Thyroid gland (tissue), 4 donors: ENCODE results near the gene CEP250. TPM values are rescaled to one million over a fixed set of nuclear protein-coding genes. Genes with fewer than 3 reads are reported as not detected.

Source experiments
- DNase-seq, 2 donors: peaks; one replicate each; pipeline ENCODE4 v3.0.0-alpha.2; 2019
- H3K27ac ChIP-seq, 3 donors: fragments of 200-600 bp; sonication (generic); 1 replicate in 2 of 3; 2 replicates in 1 of 3; pipeline ENCODE4 v1.5.1; 2016 to 2019; ENCODE audit warnings: mild to moderate bottlenecking in 1 of 3, moderate library complexity in 1 of 3
- H3K27me3 ChIP-seq: fragments of 200-600 bp; sonication (generic); one replicate; pipeline ENCODE4 v1.5.1; 2019
- H3K36me3 ChIP-seq, 2 donors: fragments of 200-600 bp; sonication (generic); one replicate each; pipeline ENCODE4 v1.5.1; 2016 to 2019
- H3K4me1 ChIP-seq, 2 donors: fragments of 200-600 bp; sonication (generic); one replicate each; pipeline ENCODE4 v1.5.1; 2017 to 2019
- H3K4me3 ChIP-seq, 3 donors: fragments of 200-600 bp; sonication (generic); replicated peaks in 1 of 3; 1 replicate in 2 of 3; 2 replicates in 1 of 3; pipeline ENCODE4 v1.5.1; 2016; ENCODE audit warnings: mild to moderate bottlenecking in 1 of 3
- H3K9me3 ChIP-seq: fragments of 200-600 bp; sonication (generic); one replicate; pipeline ENCODE4 v1.5.1; 2017
- CTCF ChIP-seq, 6 experiments: fragments of 200-600 bp in 3 of 6; fragments of 450-650 bp in 3 of 6; sonication (generic) in 3 of 6; IDR thresholded peaks; one replicate each; pipeline ENCODE4 v1.5.1; 2016 to 2019; ENCODE audit warnings: antibody characterized with exemption in 6 of 6, mild to moderate bottlenecking in 2 of 6, inconsistent platforms in 1 of 6, moderate library complexity in 1 of 6
- POLR2A ChIP-seq, 2 donors: fragments of 450-650 bp; IDR thresholded peaks; one replicate each; pipeline ENCODE4 v1.6.1; 2017; ENCODE audit warnings: antibody characterized with exemption in 2 of 2, mild to moderate bottlenecking in 2 of 2, moderate library complexity in 1 of 2
- WGBS, 2 donors: methylation state at CpG; one replicate each; pipeline ENCODE4 v1.1.5; 2017; 5-methylcytosine and 5-hydroxymethylcytosine counted together
- intact Hi-C: fragments of 100-400 bp; cut with DNase I; formaldehyde crosslinking; loops from one replicate; pipeline ENCODE4 v1.15.1; 2023
- total RNA-seq, 4 donors: library from RNA; depleted of rRNA; stranded (reverse); fragments of >200 nt; gene quantifications; one replicate each; pipeline ENCODE4 v1.2.3, GENCODE V29; 2016

CEP250 gene
- total RNA-seq, 4 donors from 2014 or later: 17.5 to 198 (median 34.8) TPM

GRCh38 chr20:35539756-35540212 is 84.4 kb downstream of the CEP250 start:
- 18 to 20% methylated on average over 11 of the region's 11 CpGs for WGBS, 2 donors
- Histone ChIP-seq H3K36me3 (no peaks in the 10 kb centered on the region), H3K27ac (peak overlapping the region in 2 of 3 donors; percentile 37 to 45), H3K27me3 (no peaks in the 10 kb centered on the region), H3K4me1 (peaks cover 15 to 21% of the 10 kb centered on the region in 2 donors), H3K9me3 (no peaks in the 10 kb centered on the region), H3K4me3 (no peak overlapping the region)
- intact Hi-C loops: no loop called here
- TF ChIP-seq CTCF (IDR thresholded peaks at IDR 0.05) (no peak), POLR2A (IDR thresholded peaks at IDR 0.05) (no peak)
- peak; percentile 82 to 83 for DNase-seq

- peak overlapping the region in 1 of 3 donors; percentile 81 for H3K4me3 ChIP-seq
- TF ChIP-seq POLR2A (IDR thresholded peaks at IDR 0.05): no peak
- no peak for TF ChIP-seq CTCF (IDR thresholded peaks at IDR 0.05)
- H3K4me1 ChIP-seq: peaks cover 15 to 21% of the 10 kb centered on the region in 2 donors
- WGBS, 2 donors: 31 to 33% methylated on average over 13 of the region's 13 CpGs
- no peak for DNase-seq
- no peaks in the 10 kb centered on the region for H3K36me3 ChIP-seq
- no peak overlapping the region for H3K27ac ChIP-seq
- no peaks in the 10 kb centered on the region for H3K9me3 ChIP-seq
- intact Hi-C loops: no loop called here
- H3K27me3 ChIP-seq: no peaks in the 10 kb centered on the region
Observed at GRCh38 chr20:35541118-35541782, 85.9 kb downstream of the CEP250 start.

GRCh38 chr20:35541783-35542662 is 86.6 kb downstream of the CEP250 start, which contains the start of gene ERGIC3:
Gene ERGIC3 (plus strand): TSS chr20:35542078. CDS start chr20:35542098, 20 bp downstream.
- peak; percentile 96 to 97 for DNase-seq
- 4 to 6% methylated on average over 30 to 31 of the region's 57 CpGs for WGBS, 2 donors
- H3K9me3 ChIP-seq: no peaks in the 10 kb centered on the region
- no peaks in the 10 kb centered on the region for H3K36me3 ChIP-seq
- peak within 1 kb of the TSS; percentile 35 to 80 (median 78) for H3K27ac ChIP-seq
- peak within 1 kb of the TSS in 2 of 3 donors; percentile 81 to 87 for H3K4me3 ChIP-seq
- intact Hi-C loops: no loop called here
- H3K4me1 ChIP-seq: peaks cover 15 to 21% of the 10 kb centered on the region in 2 donors
- peak; percentile 67 to 77 for TF ChIP-seq POLR2A (IDR thresholded peaks at IDR 0.05)
- no peak for TF ChIP-seq CTCF (IDR thresholded peaks at IDR 0.05)
- H3K27me3 ChIP-seq: no peaks in the 10 kb centered on the region

- Histone ChIP-seq H3K4me1 (peaks cover 15 to 21% of the 10 kb centered on the region in 2 donors), H3K27me3 (no peaks in the 10 kb centered on the region), H3K9me3 (no peaks in the 10 kb centered on the region), H3K27ac (no peak overlapping the region), H3K36me3 (peaks cover 2 to 5% of the 10 kb centered on the region in 2 donors), H3K4me3 (no peak overlapping the region)
- no peak for DNase-seq
- TF ChIP-seq POLR2A (IDR thresholded peaks at IDR 0.05) (no peak), CTCF (IDR thresholded peaks at IDR 0.05) (no peak)
- intact Hi-C loops: no loop called here
- 100% methylated on average over 1 of the region's 1 CpG for WGBS, 2 donors
Observed at GRCh38 chr20:35542990-35543389, 87.6 kb downstream of the CEP250 start.
